GM18502 (cell line): ENCODE results near the gene SLC11A2.
"Not testable (repeated sequence)": the region's sequence is repeated elsewhere in the genome, so short reads cannot be mapped to it uniquely, and the experiment has no call there.

ENCODE experiments used
- ATAC-seq: cut with Tn5 transposase; IDR thresholded peaks from one replicate; pipeline ENCODE4 v1.9.1; 2021; ENCODE audit warnings: mild to moderate bottlenecking; ENCODE audit not compliant: unreplicated experiment, poor library complexity

SLC11A2 gene

DNA sequence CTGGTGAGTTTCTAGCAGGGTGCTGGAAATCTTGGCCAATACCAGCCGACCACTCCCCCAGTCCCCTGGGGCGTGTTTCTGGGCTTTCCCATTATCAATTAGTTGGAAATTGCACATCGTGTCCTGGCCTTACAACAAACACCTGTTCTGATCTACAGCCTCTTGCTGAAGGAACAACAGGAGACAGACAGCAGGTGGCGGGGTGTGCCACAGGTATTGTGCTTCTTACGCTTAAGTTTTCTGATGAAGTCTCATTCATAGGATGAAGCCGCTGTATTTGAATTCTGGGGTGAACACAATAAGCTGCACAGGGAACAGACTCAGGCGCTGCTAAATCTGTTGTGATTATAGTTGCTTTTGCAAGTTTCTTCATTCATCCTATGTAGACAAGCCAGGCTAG, 73.1 kb downstream of the SLC11A2 start:
- ATAC-seq, result no peak

DNA sequence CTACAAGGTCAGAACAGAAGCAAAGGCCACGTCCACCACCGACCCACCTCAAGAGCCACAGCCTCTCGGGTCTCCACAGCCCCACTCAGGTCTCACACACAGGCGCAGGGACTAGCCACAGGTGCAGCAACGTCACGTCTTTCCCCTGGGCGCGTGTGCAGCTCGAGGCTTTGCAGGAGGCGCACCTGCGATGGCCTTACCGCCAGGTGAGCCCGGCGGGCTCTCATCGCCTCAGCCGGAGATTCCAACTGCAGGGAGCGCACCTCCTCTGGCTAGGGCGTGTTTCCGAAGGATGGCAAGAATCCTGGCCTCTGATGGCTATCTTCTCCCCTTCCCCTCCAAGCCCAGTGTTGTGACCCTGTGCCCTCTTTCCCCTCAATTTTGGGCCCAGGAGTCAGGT, 73.7 kb downstream of the SLC11A2 start, which contains the start of gene HIGD1C:
Gene HIGD1C, plus strand, starts transcription at position 35 of the 400 bp plus-strand sequence. CDS start 1,455 bp downstream, outside the sequence.
- ATAC-seq, result no peak

DNA sequence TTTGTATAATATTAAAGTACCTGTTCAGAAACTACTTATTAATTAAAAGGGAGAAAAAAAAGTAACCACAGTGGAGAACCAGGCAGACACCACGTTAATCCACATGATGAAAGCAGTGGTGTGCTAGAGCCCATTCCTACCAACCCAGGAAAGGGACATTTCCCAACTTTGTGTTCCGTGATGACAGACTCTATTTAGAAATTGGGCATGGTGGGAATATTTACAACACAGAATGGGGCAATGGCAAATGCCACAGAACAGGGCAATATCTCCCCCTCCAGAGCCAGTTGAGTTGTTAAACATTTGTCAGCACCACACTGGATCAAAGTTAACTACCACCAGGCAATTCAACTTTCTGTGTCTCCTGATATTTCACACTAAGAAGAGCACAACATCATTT, 75.1 kb downstream of the SLC11A2 start:
- no peak for ATAC-seq

DNA sequence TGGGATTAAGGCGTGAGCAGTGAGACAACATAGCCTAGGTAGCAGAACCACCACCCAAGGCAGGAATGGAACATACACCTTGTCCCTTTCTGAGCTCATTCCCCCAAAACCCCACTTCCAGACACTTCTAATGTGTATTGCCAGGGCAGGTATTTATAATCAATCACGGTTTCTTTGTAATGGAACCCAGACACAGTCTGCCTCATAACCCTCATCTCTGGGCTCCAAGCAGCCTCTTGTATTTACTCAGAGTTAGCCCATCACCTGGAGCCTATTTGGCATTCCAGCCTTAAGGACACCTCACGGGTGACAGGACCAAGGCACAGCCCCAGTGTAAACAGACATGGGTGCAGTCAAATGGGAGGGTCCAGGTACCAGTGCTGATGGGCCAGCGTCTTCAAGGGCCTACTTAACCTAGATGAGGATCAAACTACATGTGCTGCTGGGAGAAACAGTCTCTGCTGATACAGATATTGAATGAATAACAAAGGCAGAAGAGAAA, 76.3 kb downstream of the SLC11A2 start:
- no peak for ATAC-seq

DNA sequence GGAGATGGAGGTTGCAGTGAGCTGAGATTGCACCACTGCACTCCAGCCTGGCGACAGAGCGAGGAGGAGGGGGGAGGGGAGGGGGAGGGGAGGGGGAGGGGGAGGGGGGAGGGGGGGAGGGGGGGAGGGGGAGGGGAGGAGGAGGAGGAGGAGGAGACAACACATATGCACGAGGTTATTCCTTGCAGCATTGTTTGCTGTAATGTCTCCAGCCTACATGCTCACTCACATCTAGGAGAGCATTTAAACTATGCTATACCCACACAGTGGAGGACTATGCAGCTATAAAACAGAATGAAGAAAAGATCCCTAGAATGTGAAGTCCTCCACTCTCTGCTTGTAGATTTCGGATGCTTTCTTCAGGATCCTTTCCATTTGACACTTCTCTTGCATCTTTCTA, 77.4 kb downstream of the SLC11A2 start:
- no peak for ATAC-seq

DNA sequence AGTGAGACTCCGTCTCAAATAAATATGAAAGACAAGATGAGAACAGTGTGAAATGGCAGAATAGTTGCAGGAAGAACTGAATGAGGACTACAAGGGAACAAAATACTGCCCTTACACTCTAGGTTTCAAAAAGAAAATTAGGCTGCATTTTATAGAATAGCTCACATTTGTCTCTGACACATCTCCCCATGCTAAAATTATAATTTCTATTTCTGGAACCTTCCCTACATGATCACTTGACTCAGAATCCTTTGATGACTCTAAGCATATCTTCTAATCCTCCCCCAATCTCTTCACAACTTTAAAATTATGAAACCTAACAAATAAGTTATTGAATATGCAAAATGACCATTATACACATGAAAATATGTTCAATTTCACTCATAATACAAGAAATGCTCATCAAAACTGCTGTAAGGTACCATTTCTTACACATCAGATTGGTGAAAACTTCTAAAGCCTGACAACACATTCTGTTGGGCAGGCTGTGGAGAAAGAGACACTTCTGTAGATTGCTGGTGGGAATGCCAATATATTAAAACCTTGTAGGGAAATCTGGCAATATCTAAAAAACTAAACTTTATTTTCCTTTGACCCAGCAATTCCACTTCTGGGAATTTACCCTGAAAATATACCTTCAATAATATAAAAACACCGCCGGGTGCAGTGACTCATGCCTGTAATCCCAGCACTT, 78.1 kb downstream of the SLC11A2 start:
- ATAC-seq, result no peak

DNA sequence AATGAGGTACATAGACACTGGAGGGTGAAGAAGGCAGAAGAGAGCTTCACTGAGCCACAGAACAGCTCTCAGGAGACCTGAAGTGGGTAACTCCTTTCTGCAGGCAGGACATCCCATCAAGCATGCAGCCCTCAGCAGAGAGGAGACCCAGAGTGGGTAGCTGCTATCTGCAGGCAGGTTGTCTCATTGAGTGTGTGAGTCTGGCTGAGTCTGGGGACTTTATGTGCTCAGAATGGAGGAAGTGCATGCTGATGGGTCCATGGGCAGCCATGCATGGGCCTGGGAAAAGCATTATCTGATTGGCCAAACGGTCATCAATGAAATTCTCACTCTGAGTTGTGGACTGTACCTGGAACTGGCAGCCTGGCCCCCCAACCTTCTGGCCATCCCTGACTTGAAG, 88.5 kb downstream of the SLC11A2 start:
- ATAC-seq, result no peak

DNA sequence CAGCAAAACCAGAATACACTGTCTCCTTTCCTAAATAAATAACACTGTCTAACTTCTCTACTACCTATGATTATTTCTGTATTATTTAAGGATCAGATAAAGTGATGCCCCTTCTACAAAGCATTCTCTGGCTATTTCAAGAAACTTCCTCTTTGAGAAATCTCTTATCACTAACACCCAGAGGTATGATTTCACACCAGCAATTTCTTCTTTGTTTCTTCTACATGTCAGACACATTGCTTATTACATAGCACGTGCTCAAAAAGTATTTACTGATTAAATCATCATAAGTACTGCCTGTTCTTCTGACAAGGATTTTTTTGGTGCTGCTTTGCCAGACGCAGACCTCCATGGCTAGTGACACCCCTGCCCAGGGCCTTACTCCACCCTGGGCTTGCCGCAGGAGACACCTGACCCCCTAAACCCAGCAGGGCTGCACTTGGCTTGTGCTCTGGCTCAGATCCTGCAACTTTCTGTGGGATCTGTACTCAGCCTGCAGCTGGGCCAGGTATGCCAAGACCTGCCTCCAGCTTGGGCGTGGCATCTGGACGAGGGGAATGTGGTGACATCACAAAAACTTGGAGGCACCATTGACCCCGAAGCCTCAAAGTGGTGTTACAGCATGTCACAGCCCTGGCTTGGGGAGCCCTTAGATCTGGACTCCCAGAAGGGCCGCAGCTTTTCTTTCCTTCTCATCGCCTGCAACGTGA, 89.2 kb downstream of the SLC11A2 start:
- ATAC-seq, result no peak

DNA sequence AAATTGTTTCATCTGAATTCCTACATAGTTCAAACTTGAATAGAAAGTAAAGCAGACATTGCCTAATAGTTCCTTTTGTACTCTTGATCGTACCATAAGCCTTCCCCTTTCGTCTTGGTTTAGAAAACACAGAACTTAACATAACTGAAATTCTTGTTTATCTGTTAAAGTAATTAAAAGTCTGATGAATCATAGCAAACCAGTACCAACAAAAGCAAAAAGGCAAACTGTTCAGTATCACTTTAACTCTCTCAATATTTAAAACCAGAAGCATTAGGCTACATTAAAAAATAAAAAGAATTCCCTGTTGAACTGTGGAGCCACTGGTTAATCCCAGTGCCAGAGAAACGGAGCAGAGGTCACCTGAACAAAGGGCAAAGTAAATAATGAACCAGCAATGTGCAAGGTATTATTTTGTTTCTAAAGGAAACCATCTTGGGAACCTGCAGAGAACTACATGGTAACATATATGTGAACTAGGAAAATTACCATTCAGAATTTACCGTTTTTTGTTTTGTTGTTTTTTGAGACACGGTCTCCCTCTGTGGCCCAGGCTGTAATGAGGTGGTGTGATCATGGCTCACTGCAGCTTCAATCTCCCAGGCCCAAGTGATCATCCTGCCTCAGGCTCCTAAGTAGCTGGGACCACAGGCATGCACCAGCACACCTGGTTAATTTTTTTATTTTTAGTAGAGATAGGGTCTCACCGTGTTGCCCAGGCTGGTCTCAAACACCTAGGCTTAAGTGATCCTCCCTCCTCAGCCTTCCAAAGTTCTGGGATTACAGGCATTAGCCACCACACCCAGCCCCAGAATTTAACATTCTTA, 91.0 kb downstream of the SLC11A2 start:
- no peak for ATAC-seq

DNA sequence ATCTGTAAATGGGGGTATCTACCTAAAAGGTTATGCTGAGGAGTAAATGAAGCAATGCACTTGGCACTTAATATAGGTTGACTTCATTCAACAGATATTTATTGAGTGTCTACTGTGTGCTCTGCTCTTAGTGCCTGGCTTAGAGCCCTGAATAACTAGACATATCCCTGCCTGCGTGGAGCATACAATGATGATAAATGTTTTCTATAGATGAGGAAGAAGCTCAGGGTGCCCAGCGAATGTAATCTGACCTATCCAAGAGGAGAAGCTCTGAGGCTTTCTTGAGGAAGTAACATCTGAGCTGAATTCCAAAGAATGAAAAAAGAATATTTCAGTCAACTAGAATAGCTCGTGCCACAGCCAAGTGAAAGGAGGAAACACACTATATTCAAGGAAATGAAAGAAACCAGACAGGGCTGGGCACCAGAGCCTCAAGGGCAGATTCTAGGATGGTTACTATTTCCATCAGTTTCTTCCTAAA, 91.8 kb downstream of the SLC11A2 start:
- ATAC-seq, result no peak

DNA sequence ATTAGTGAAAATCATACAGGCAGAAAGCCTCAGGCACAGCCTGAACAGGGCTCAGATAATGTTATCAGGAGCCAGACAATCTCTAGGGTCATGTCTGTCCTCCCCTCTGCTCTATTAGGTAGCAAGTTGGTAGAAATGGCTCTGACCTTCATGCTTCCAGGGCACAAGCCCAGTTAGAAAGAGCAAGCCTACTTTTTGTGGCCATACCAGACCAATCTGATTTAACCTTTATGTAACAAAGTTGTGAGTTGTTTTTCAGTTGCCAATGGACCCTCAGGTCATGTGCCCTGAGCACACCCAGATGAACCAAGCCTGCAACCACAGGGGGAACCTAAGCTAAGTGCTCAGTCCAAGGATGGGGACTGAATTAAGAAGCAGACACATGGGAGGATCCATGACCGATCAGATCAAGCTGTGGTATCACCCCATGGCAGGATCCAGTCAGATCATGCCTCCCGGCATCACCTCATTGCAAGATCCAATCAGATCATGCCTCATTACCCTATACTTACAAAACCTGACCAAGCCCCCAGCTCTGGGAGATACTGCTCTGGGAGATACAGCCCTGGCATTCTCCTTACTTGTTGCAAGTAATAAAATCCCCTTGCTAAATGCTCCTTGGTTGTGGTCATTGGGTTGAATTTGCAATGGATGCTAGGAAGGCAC, 92.6 kb downstream of the SLC11A2 start:
- no peak for ATAC-seq

DNA sequence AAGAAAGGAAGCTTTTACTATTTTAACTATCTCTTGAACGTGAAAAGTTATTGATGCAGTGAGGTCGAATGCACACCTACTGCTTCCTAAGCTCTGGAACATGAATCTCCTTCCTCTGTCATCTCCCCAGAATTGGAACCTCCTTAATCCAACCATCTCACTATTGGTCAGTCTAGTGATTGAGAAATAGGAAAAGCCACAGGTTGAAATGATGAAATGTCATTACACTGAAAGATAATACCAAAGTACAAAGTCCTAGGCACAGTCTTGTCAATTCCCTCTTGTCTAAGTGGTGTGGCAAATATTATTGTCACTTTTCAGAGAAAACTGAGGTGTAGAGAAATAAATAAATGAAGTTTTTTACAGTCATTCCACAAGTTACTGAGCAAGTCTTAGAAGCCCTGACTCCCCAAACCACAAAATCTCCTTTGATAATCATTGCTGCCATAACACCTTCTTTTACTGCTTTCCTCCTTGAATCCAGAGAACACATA, 93.3 kb downstream of the SLC11A2 start:
- no peak for ATAC-seq

DNA sequence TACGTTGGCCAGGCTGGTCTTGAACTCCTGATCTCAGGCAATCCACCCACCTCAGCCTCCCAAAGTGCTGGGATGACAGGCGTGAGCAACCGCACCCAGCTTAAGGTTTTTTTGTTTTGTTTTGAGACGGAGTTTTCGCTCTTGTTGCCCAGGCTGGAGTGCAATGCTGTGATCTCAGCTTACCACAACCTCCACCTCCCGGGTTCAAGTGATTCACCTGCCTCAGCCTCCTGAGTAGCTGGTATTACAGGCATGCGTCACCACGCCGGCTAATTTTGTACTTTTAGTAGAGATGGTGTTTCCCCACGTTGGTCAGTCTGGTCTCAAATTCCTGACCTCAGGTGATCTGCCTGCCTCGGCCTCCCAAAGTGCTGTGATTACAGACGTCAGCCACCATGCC, 95.7 kb downstream of the SLC11A2 start:
- ATAC-seq, result not testable (repeated sequence)

DNA sequence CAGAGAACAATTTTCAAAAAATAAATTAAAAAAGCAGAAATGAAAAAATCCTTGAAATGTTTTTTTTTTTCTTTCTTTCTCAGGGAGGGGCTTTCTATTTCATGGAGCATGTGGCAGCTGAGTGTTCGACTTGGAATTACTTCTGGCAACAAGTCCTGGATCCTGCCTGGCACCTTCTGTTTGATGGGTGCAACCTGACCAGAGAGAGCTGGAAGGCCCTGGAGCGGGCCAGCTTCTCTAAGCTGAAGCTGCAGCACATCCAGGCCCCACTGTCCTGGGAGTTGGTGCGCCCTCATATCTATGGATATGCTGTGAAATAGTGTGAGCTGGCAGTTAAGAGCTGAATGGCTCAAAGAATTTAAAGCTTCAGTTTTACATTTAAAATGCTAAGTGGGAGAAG, 96.4 kb downstream of the SLC11A2 start:
- no peak for ATAC-seq
